ENCODE measurements around the gene GALNT18.
"Not testable (repeated sequence)": the region's sequence is repeated elsewhere in the genome, so short reads cannot be mapped to it uniquely, and the experiment has no call there.

GALNT18 gene

DNA sequence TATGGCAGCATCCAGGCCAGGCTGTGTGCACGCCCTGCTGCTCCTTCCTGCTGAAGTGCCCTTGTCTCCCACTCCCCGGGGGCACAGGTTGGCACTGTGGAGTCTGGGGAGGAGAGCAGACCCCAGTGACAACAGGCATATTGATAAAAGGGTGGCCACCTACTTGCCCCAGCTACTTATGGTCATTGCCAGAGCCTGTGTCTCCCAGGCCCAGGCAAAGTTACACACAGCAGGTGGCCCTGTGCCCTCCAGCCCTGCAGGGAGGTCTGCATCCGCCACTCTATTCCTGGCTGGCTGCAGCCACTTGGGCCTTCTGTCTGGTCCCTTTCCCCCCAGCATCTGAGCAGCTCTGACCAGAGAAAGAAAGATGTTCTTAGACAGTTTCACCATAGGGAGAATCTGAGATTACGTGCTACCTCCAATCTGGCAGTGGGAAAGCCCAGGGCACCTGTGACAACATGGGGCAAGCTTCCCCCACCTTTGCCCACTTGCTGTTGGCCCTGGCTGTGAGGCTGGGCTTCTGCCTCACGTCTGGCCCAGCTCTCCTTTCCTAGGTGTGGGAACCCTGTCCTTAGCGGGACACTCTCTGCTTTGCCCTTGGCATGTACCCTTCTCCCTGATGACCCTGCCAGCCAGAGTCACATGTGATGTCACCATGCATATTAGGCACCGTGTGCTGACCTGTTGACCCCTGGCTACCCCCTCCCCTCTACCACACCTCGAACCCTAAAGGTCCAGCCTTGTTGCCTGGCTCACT, 243.4 kb downstream of the GALNT18 start:
- DNase-seq: no peak

DNA sequence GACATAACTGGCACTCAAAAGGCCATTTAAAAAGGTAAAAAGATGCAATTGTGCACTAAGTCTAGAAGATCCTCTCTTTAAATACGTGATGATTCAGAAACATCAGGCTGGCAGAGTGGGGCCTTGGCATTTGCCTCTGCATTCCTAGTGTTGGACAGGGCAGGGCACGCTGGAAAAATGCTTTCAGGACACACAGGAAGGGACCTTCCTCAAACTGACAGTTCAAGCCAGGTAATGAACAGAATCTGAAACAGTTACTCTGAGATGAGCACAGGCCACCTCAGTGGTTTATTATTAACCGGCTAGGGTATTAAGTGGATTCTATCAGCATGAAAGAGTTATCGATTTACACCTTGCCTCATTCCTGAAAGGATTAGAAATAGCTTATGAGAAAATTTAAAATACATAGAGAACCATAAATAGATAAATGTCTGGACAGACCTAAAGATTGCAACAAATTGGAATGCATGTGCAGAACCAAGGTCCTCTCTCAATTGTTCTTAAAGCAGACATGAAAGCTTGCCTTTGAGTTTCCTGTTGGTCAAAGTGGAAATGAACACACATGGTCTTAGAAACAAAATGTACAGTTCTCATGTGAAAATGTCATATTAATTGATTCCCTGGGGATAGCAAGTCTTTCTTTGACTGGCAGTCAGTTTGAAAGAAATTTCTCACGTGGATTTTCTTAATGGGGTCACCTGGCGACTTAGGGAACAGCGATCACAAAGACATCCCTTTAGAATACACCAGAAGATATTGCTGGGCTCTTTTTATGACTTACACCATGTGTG, 247.3 kb downstream of the GALNT18 start:
- no peak for DNase-seq

DNA sequence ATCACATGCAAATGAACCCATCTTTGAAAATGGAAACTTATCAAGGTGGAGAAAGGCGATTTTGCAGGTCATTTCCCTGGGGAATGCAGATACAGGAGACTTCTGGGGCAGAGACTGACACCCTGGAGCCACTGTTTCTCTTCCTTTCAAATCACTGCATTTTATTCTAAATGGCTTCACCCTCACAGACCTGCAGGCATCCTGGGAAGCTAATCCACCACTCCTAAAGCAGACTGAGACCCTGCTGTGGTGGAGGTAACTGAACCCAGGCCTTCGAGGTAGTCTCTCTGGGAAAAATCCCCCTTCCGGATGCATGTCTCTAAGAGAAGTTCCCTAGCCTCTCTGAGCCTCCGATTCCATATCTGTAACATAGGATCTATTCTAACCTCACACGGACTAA, 247.9 kb downstream of the GALNT18 start:
- DNase-seq: no peak

DNA sequence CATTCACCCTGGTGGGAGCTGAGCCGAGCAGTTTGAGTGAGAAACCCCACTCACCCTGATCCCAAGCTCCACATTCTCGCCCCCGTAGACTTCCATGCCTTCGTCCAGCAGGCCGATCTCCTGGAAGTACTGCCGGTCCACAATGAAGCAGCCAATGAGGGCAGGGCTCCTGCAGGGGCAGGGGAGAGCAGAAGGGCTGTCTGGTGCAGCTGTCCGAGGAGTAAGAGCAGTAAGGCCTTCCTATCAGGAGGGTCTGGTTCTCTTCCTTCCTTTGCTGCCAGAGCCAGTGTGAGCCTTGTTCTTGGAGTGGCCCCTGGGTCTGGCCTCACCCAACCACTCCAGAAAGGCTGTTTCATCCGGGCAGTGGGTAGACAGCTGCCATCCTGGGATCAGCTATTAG, 249.3 kb downstream of the GALNT18 start:
- DNase-seq: no peak

DNA sequence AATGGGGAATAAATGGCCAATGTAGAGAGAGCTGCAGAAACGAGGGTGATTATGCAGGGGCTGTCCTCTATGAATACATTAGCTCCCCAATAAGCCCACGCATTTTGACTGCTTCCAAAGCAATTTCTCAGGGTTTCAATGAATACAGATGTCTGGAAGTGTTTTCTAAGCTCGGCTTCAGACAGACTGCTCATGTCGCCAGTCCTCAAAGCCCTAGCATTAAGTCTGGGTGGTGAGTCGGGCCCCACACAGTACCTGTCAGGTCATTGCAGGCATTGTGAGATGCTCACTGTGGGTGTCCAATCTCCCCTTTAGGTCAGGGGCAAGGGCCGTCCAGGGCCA, 250.9 kb downstream of the GALNT18 start:
- no peak for DNase-seq

DNA sequence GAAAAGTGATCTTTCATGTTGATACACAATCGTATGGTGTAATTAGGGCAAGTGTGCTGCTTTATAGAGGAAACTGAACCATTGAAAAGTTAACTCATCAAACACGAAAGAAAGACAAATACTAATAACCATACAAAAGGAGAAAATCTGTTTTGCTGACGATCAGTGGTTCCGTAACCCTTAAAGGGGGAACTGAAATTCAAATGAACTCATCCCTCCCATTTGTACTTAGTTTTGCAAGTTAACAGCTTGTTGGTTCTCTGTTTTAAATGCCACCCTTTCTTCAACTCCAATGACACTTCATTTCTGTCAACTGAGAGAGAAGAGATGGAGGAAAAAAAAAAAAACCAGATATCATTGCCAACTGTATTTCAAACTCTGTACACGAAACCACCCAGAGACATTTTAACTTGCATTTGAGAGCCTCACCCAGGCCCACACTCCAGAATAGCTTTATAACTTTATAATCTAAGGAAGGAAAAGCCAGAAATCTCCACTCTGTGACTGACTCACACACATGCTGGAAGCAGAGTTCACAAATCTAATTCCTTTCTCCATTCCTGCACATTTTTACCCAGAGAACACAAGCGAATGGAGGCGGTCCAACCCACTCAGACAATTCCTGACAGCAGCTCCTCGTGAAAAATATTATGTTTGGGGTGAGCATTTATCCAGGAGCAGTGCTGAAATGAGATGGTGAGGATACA, 251.4 kb downstream of the GALNT18 start:
- no peak for DNase-seq

DNA sequence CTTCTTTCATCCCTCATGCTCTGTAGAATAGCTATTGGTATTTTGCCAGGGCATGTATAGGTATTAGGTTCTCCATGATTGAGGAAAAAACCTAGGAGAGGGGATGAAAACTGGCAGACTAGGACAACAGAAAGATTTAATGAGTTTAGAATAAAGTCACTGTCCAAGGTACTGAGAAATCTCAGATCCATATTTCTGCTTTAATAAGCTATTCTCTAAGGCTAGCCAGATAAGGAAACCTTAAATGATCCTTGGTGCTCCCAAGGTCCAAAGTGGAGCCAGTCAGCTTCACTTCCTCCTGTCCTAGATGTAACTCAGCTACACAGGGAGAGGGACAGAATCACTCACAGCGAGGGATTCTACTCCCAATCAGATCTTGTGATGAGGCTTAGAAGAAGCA, 255.0 kb downstream of the GALNT18 start:
- DNase-seq: no peak

DNA sequence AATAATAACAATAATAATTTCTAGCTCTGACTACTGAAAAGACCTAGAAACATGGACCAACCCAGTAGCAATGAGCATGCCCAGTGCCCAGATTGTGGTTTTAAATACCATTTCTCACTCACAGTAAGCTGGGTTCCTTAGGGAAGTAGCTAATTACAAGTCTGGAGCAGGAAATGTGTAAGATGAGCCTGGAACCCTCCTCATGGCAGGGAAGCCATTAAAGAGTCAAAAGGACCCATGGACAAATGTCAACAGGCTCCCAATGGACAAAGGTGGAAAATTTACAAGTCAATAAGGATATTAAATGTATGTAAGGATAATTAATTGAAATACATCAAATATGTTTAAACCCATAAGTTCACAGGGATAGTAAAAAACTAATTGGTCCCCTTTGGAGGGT, 258.1 kb downstream of the GALNT18 start:
- DNase-seq: no peak

DNA sequence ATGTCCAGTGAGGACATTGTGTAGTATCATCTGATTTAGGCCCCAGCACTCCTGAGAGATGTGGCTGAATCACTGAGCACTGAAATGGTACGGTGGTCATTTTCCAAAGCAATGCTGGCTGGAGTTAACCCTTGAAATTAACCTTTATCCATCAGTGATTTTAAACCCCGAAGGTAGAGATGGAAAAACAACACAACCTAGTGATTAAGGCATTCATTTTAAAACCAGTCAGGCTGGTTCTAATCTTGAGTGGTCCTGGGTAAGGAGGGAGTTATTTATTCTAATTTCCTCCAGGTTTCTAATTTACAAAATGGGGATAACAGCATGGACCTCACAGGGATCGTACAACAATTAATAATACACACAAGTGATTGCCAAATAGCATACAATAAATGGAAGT, 262.2 kb downstream of the GALNT18 start:
- no peak for DNase-seq

DNA sequence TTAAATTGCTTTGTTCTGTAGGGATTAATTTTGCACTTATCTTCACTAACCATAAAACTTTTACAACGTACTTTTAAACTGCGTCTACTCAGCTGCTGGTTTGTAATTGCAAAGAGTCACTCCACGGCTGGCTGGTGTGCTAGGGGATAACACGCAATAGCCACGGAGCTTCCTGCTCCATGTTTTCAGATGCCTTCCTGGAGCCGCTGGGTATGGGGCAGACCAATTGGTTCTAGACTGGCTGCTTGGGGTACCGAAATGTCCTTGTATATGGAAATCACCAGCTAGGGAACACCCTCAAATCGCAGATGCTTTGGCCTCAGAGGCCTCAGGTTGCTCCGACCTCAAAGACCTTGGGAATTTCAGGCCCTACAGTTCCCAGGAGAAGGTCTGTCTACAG, 265.0 kb downstream of the GALNT18 start:
- no peak for DNase-seq

DNA sequence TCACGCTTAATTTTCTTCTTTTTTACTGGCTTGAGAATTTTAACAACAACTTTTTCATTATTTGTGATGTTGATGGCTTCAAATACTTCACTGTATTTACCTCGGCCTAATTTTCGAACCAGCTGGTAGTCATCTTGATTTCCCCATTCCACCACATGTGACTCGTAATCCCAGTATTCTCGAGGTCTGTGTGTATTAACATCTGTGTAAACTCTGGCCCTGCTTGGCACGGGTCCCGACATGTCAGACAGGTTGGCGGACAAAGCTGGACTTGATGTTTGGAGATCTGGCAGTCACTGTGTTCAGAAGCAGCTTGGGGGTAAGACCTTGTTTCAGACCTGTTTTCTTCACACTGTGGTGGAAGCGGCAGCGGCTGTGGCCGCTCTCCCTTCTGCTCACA, 268.9 kb downstream of the GALNT18 start, which contains the start of gene CSNK2A3:
Gene CSNK2A3 (minus strand): TSS at position 373 of the 400 bp plus-strand sequence. CDS start 131 bp downstream, at position 242.
- DNase-seq: not testable (repeated sequence)

DNA sequence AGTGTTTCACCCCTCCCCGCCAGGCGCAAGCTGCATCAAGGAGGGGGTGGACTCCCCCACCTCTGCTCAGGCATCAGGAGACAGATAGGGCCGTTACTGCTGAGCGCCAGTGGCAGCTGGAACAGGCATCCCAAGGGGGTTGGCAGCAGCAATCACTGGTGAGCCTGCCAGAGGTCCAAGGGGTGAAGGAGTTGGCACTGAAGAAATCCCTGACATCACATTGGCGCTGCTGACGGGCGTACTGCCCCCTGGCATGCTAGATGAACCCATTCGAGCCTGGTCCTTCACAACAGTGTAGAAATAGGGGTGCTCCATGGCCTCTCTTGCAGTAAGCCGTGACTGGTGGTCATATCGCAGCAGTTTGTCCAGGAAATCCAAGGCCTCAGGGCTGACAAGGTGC, 270.0 kb downstream of the GALNT18 start:
- not testable (repeated sequence) for DNase-seq

DNA sequence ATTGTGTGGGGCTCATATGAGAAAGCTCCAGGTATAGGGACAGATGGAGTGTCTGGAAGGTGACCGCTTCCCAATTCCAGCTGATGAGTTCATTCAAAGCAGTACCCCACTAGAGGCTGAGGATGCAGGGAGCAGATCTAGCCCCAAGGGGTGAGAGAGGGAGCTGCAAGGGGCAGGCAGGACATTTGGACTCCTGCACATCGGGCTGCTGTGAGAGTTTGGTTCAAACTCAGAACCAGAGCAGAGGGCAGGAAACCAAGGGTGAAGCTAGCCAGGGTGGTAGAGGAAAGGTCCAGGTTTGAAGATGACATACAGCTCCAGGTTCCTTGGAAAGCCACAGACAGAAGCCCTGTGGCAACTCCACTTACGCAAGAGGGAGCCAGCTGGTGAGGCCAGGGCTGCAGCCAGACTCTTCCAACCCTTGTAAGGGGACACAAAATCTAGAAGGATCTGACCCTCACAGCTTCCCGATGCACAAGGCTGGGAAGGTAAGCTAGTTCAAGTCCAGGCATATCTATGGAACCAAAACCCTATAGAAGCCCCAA, 270.7 kb downstream of the GALNT18 start:
- DNase-seq: no peak

DNA sequence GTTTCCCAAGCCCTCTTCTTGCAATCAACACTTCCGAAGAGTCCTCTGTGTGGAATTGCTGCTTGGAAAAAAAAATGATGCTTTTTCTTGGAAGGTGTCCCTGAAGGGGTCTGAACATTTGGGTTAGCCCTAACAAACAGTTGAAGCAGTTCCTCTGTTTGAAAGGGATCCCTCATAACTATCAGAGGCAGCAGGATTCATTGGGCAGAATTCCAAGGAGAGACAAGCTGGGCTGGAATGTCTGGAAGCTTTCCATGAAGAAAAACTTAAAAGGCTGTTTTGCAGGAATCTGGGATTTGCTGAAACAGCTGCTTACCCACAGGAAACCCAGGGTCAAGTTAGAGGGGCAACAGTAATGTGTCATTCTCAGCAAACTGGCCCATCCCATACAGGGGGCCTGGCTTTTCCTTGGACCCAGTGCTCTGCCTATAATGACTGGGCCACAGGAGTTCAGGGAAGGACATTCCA, 271.9 kb downstream of the GALNT18 start:
- DNase-seq: no peak

DNA sequence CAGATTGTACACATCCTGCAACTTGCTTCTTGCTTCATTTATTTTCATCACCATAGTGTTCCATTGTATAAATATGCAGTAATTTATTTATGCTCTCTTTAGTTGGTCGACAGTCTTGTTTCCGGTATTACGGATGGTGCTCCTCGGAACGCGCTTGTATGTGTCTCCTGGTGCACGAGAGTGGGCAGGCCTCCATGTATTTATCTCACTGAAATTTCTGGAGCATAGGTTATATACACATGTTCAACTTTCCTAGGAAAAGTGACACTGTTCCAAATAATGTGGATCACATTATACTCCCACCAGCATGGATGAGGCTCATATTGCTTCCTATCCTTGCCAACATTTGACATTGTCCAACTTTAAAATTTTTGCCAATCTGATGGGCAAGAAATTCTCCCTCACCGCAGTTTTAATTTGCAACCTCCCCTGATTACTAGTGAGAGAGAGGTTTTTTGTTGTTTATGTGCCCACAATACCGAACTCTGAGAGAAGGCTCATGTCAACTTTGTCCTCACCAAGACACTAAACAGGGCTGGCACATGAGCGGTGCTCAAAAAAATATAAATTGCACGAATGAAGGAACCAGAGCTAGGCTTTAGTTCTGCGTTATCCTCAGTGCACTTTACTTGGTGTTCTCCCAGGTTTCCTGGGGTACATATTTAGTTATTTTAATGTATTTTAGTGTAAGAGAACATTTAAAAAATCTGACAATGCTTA, 272.5 kb downstream of the GALNT18 start:
- DNase-seq: no peak

DNA sequence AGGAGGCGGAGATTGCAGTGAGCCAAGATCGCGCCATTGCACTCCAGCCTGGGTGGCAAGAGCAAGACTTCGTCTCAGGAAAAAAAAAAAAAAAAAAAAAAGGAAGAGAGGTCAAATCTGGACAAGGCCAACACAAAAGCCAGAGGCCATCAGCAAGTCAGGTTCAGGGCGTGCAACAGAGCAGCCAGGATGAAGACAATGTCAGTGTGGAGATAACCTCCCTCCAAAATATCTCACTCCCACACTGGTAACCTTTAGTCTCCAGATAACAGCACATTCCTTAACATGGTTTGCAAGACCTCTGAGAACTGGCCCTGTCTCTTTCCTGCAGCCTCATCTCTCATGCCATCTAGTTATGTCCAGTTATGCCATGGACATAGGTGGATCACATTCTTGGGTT, 273.5 kb downstream of the GALNT18 start:
- no peak for DNase-seq

DNA sequence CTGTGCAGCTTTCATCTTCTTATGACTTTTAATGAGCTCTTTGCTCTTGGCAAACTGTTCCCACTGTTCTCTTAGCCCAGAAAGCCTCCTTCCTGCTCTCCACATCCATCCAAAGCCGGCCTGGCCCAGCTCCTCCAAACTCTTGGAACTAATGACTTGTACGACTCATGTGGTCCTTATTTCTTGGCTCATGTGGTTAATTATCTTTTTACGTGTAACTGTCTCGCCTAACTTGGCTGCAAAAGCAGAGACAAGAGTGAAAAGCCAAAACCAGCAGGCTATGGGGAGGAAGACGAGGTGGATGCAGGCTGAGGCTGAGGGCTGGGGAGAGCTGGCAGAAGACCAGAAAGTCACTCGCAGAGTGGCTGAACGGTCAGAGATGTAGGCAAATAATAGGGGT, 274.2 kb downstream of the GALNT18 start:
- no peak for DNase-seq

DNA sequence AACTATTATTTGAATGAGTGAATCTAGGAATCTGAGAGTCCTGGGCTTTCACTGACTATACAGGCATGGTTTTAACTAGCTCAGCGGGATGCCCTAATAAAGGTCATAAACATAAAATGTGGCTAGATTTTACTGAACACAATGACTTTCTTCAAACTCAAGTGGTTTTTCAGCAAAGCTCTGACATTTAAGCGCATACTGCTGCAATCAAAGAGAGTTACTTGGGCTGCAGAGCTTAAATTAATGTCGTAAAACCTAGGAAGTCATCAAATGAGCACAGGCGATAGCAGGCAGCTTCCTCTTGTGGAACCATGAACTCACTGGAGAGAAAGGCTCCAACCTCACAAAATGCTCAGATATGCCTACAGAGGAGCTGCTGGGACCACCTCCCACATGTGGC, 275.5 kb downstream of the GALNT18 start:
- no peak for DNase-seq

DNA sequence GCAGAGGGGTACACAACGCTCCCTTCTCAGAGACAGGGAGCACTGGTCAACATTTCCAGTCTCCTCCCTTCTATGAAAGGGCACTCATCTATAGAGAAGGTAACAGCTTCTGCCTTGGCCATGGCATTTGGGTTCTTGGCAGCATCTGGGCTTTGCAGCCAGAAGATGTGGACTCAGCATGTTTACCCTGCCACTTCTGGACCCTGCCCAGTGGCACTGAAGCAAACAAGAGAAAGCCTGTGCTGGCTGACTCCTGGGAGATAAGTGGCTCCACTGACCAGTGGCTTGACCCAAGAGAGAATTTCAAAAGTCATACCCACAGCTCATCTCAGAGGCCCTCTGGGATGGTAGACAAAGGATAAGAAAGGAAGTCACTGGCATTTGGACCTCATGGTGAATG, 276.7 kb downstream of the GALNT18 start:
- DNase-seq: no peak

DNA sequence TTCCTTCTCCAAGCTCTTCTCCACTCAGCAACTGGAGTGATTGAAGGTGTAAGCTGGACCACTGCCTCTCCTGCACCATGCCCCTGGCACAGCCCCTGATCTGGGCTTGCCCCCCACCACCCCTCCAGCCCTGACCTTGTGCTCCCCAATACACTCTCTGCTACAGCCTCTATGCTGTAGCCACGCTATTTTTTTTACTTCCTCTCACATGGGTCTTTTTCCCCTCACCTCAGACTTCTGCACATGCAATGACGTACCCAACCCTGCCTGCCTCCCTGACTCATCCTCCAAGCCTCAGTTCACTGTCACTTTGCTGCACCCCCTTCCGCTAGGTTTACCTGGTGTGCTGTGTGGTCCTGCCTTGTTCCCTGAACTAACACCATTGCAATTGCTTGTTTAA, 277.8 kb downstream of the GALNT18 start:
- DNase-seq: no peak

DNA sequence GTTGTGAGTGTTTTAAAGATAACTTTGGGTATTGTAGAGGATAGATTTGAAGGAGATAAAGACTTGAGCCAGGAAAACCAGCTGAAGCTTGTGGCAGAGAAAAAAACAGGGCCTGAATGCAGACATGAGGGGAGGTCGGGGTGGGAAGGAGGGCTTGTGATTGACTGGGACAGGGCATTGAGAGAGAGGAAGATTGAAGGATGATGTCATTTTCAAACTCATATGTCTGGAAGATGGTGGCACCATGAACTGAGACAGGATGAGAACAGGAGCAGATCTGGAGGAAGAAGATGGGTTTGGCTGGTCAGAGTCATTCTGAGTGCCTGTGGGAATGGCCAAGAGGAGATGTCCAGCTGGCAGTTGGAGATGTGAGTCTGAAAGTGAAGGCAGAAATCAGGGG, 283.5 kb downstream of the GALNT18 start:
- no peak for DNase-seq

DNA sequence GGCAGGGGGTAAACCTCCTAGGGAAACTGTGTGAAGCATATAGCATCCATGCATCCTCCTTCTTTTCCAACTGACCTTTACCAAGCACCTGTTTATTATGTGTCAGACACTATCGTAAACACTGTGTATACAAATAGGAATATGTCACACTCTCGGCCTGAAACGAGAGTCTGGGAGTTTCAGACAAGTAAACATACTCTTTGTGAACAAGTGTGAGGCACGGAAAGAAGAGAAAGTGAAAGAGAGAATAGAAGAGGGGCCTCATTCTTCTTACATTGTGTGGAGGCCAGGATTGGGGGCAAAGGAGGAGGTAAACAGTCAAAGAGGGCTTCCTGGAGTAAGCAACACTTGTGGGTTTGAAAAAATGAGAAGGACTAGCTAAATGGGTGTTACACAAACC, 285.1 kb downstream of the GALNT18 start:
- DNase-seq: no peak

DNA sequence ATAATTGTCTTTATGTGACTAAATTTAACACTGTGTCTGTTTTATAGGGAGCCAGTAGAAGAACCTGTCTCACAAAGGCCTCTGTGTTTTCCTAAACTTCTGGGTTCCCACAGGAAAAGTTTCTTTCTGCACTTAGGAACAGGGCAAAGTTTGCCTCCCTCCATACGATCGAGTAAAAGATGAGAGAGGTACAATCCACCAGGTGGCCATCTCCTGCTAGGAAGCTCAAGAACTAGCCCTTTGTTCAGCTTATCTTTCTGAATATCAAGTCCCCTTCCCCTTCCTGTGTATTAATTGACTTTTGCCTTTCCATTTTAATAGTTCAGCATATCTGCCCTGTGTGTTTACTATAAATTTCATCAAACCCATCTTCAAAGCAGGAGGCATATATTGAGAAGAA, 286.8 kb downstream of the GALNT18 start:
- no peak for DNase-seq

All from GOT3 (cell line).